Left renal cortex interstitium (tissue), 4 donors: ENCODE results near the gene MUC3A. TPM values are rescaled to one million over a fixed set of nuclear protein-coding genes. Genes with fewer than 3 reads are reported as not detected.
"Not testable (repeated sequence)": the region's sequence is repeated elsewhere in the genome, so short reads cannot be mapped to it uniquely, and the experiment has no call there.

Experiments
- DNase-seq, 4 donors: peaks; one replicate each; pipeline ENCODE4 v3.0.0-alpha.2; 2013; ENCODE audit warnings: low read depth in 4 of 4, low spot score in 2 of 4, missing footprints in 1 of 4
- polyA plus RNA-seq, 4 donors: library from polyadenylated mRNA; unstranded; fragments of 120-200 nt; gene quantifications; one replicate each; pipeline ENCODE4 v1.2.1, GENCODE V29; 2013; ENCODE audit not compliant: insufficient read length in 4 of 4

The MUC3A gene
- polyA plus RNA-seq, result under 1 TPM; 0.19 to 0.60 (median 0.50) TPM

GRCh38 chr7:100949227-100949932 is at the start of gene MUC3A:
TSS of gene MUC3A (plus strand) at chr7:100949534. CDS start at chr7:100949625, 91 bp downstream.
- no peak for DNase-seq

- DNase-seq, result no peak
These were observed 48.4 kb upstream of the MUC3A start for GRCh38 chr7:100900978-100901377.

GRCh38 chr7:100901921-100902332 is 47.4 kb upstream of the MUC3A start:
- DNase-seq, result no peak

GRCh38 chr7:100902638-100903037 is 46.7 kb upstream of the MUC3A start:
- no peak for DNase-seq

- DNase-seq, result no peak
These were observed 40.8 kb upstream of the MUC3A start for GRCh38 chr7:100908512-100908911.

- not testable (repeated sequence) for DNase-seq
These were observed 38.9 kb upstream of the MUC3A start for GRCh38 chr7:100910443-100910842.

GRCh38 chr7:100911484-100911883 is 37.9 kb upstream of the MUC3A start:
- no peak for DNase-seq

GRCh38 chr7:100914208-100914878 is 35.0 kb upstream of the MUC3A start:
- DNase-seq, result no peak

GRCh38 chr7:100914879-100915447 is 34.4 kb upstream of the MUC3A start:
- DNase-seq, result no peak

GRCh38 chr7:100919335-100919734 is 30.0 kb upstream of the MUC3A start:
- not testable (repeated sequence) for DNase-seq

- not testable (repeated sequence) for DNase-seq
These were observed 29.4 kb upstream of the MUC3A start for GRCh38 chr7:100919779-100920437.

- no peak for DNase-seq
These were observed 28.3 kb upstream of the MUC3A start for GRCh38 chr7:100921039-100921438.

- DNase-seq, result not testable (repeated sequence)
These were observed 25.7 kb upstream of the MUC3A start for GRCh38 chr7:100923616-100924015.

- DNase-seq, result no peak
These were observed 19.5 kb upstream of the MUC3A start for GRCh38 chr7:100929808-100930174.

- no peak for DNase-seq
These were observed 15.6 kb upstream of the MUC3A start for GRCh38 chr7:100933734-100934133.

GRCh38 chr7:100935381-100935780 is 14.0 kb upstream of the MUC3A start:
- DNase-seq, result not testable (repeated sequence)

GRCh38 chr7:100936167-100936566 is 13.2 kb upstream of the MUC3A start:
- DNase-seq, result not testable (repeated sequence)

GRCh38 chr7:100942045-100942774 is 7.1 kb upstream of the MUC3A start:
- no peak for DNase-seq

- DNase-seq, result no peak
These were observed 5.6 kb upstream of the MUC3A start for GRCh38 chr7:100943693-100944092.

GRCh38 chr7:100944138-100944537 is 5.2 kb upstream of the MUC3A start:
- no peak for DNase-seq

- no peak for DNase-seq
These were observed 3.2 kb upstream of the MUC3A start for GRCh38 chr7:100946111-100946510.
